Psoas muscle (tissue), 8 donors: Measurements from ENCODE around the gene GPC6. TPM values are rescaled to one million over a fixed set of nuclear protein-coding genes. Genes with fewer than 3 reads are reported as not detected.

Source experiments
- ATAC-seq, 4 donors: fragments of 200-7000 bp; cut with Tn5 transposase; one replicate each; pipeline ENCODE4 v1.9.1; 2020; ENCODE audit warnings: moderate library complexity in 3 of 4, mild to moderate bottlenecking in 2 of 4
- DNase-seq, 2 donors: peaks; one replicate each; pipeline ENCODE4 v3.0.0-alpha.2; 2020
- H3K27ac ChIP-seq: fragments of 200-600 bp; one replicate; pipeline ENCODE4 v1.8.0; 2022
- H3K27me3 ChIP-seq, 3 donors: fragments of 200-600 bp in 1 of 3; one replicate each; pipeline versions ENCODE4 v1.6.1 to v1.8.0; 2013 to 2022; ENCODE audit warnings: low read length in 2 of 3, mild to moderate bottlenecking in 2 of 3, moderate library complexity in 1 of 3; ENCODE audit not compliant: insufficient read depth in 3 of 3
- H3K36me3 ChIP-seq, 2 donors: fragments of 200-600 bp in 1 of 2; one replicate each; pipeline versions ENCODE4 v1.6.1 to v1.8.0; 2013 to 2022; ENCODE audit warnings: low read depth in 1 of 2, mild to moderate bottlenecking in 1 of 2, moderate library complexity in 1 of 2; ENCODE audit not compliant: insufficient read depth in 1 of 2
- H3K4me1 ChIP-seq: fragments of 200-600 bp; one replicate; pipeline ENCODE4 v1.8.0; 2022
- H3K4me3 ChIP-seq: fragments of 200-600 bp; one replicate; pipeline ENCODE4 v1.8.0; 2022; ENCODE audit warnings: mild to moderate bottlenecking
- H3K9me3 ChIP-seq: fragments of 200-600 bp; one replicate; pipeline ENCODE4 v1.8.0; 2022
- WGBS, 3 donors: extraction: QIAGEN DNeasy Blood & Tissue Kit; methylation state at CpG; one replicate each; pipeline versions ENCODE4 v1.1.6 to v1.1.7; 2013; 5-methylcytosine and 5-hydroxymethylcytosine counted together
- intact Hi-C, 2 donors: fragments of 100-400 bp; cut with DNase I; formaldehyde crosslinking; loops; one replicate each; pipeline versions ENCODE4 v1.11.0 to v1.14.2; 2022
- polyA plus RNA-seq, 3 donors: library from polyadenylated mRNA; stranded (reverse); fragments of 200-250 nt; gene quantifications; one replicate each; pipeline ENCODE4 v1.2.3, GENCODE V29; 2013
- total RNA-seq, 4 donors: library from RNA; stranded (reverse); fragmentation: NEBNext Ultra II Directional in 2 of 4; extraction: Animal tissue kit (Norgen Biotek cat#: 25700) in 2 of 4; gene quantifications; one replicate each; pipeline versions ENCODE4 v1.2.1 to v1.2.4, GENCODE V29; 2021 to 2023
- TF ChIP-seq, protein P1 (sequence below): fragments of 200-600 bp; IDR thresholded peaks from one replicate; pipeline ENCODE4 v1.8.0; 2022; ENCODE audit warnings: antibody characterized with exemption
- donor health status: healthy with polysubstance abuse.
- donor health status: DM: no; HTN: no; CAD: no; lungs with moderate emphysema.
- donor health status: Bipolar disorder and iron deficiency.
- donor health status: healthy.
- donor health status: DM: yes; HTN: yes; CAD: no.
- donor health status: DM: no; HTN: no; CAD: no.
- donor health status: DM: no; HTN: no; CAD: no.
- donor health status: DM: yes; HTN: yes; CAD: no.

The GPC6 gene
- total and polyA plus RNA-seq, 7 donors = 0.07 to 3.7 (median 0.57) TPM

DNA sequence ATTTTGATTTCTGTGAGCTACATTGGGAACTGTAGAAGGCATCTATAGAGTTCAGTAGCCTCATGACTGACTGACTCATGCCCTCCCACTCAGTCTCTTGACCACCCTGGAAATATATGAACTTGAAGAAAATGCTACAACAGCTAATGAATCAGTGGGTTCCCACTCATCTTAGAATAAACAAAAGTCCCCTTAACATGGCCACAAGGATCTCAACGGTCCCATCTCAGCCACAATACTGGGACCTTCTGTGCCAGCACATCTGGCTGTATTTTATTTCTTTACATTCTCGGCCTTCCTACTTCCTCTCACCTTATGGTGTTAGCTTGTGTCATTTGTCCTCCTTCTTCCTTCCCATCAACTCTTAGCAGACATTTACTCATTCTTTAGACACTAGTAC, 633.1 kb downstream of the GPC6 start:
- Histone ChIP-seq H3K4me1 (no peaks in the 10 kb centered on the region), H3K4me3 (no peak overlapping the region), H3K36me3 (no peaks in the 10 kb centered on the region), H3K27ac (no peak overlapping the region), H3K27me3 (no peaks in the 10 kb centered on the region), H3K9me3 (no peaks in the 10 kb centered on the region)
- WGBS, 3 donors = 74 to 76% (median 74%) methylated on average over 2 of the region's 2 CpGs
- no peak for ATAC-seq
- no peak for DNase-seq
- intact Hi-C loops = no loop called here
- TF ChIP-seq, protein P1, sequence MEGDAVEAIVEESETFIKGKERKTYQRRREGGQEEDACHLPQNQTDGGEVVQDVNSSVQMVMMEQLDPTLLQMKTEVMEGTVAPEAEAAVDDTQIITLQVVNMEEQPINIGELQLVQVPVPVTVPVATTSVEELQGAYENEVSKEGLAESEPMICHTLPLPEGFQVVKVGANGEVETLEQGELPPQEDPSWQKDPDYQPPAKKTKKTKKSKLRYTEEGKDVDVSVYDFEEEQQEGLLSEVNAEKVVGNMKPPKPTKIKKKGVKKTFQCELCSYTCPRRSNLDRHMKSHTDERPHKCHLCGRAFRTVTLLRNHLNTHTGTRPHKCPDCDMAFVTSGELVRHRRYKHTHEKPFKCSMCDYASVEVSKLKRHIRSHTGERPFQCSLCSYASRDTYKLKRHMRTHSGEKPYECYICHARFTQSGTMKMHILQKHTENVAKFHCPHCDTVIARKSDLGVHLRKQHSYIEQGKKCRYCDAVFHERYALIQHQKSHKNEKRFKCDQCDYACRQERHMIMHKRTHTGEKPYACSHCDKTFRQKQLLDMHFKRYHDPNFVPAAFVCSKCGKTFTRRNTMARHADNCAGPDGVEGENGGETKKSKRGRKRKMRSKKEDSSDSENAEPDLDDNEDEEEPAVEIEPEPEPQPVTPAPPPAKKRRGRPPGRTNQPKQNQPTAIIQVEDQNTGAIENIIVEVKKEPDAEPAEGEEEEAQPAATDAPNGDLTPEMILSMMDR = no peak

DNA sequence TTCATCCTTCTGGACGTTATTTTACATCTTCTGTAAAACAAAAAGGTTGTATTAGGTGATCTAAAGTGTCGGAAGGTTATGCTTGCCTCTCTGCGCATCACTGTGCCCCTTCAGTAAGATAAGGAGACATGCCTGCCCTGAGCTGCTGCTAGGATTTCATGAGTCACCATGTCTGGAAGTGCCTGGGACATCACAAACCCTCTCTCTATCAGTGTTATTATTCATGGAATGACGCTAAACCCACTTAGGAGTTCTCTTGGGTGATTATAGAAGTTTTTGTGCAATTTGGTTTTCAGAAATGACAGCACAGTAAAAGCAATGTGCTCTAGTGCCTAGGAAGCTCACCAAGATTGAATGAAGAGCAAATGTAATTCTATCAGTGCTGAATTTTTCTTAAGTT, 635.2 kb downstream of the GPC6 start:
- Histone ChIP-seq H3K9me3 (no peaks in the 10 kb centered on the region), H3K4me1 (no peaks in the 10 kb centered on the region), H3K27me3 (peaks cover 0 to 2% (median 0%) of the 10 kb centered on the region in 3 donors), H3K4me3 (no peak overlapping the region), H3K36me3 (no peaks in the 10 kb centered on the region), H3K27ac (no peak overlapping the region)
- intact Hi-C loops = no loop called here
- DNase-seq (no peak), ATAC-seq (no peak)
- TF ChIP-seq, protein P1 = no peak
- WGBS, 3 donors = 61 to 69% (median 63%) methylated on average over 4 of the region's 4 CpGs

DNA sequence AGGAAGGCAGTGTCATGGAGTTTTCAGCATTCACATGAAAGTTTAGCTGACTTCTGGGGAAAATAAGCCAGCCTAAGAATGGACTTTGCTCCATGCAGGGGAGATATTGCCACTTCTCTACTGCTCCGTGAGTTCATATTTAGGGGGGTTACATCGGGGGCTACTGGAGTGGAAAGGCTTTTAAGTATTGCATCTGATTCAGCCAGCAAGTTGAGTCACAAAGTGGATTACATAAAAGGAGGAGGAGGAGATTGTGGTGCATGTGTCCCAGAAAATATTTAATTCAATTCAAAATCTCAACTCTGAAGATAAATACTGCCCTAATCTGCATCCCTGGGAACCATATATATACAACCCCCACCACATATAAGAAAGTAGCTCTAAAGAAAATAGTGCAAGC, 635.7 kb downstream of the GPC6 start:
- Histone ChIP-seq H3K27me3 (peaks cover 0 to 2% (median 0%) of the 10 kb centered on the region in 3 donors), H3K9me3 (no peaks in the 10 kb centered on the region), H3K36me3 (no peaks in the 10 kb centered on the region), H3K4me3 (no peak overlapping the region), H3K27ac (no peak overlapping the region), H3K4me1 (no peaks in the 10 kb centered on the region)
- ATAC-seq (no peak), DNase-seq (no peak)
- intact Hi-C loops = no loop called here
- WGBS, 3 donors = 79 to 91% (median 84%) methylated on average over 2 of the region's 2 CpGs
- TF ChIP-seq, protein P1 = no peak

DNA sequence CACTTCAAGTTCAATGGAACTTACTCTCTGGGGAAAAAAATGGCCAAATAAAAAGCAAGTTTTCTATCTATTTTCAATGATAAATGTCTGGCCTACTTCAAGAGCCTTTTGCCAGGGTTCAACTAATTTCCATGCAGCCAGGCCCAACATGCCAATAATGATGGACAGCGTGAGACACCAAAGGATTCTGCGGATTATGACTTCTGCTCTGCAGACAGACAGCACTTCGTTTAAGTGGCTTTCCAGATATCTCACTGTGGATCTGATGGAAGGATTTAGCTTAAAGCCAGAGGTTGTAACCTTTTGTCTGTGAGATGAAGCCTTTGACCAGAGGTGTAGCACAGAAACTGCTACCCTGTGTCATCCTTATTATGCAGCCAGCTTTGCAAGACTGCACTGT, 638.6 kb downstream of the GPC6 start:
- Histone ChIP-seq H3K36me3 (no peaks in the 10 kb centered on the region), H3K27me3 (peaks cover 0 to 2% (median 0%) of the 10 kb centered on the region in 3 donors), H3K4me1 (no peaks in the 10 kb centered on the region), H3K27ac (no peak overlapping the region), H3K9me3 (no peaks in the 10 kb centered on the region), H3K4me3 (no peak overlapping the region)
- intact Hi-C loops = no loop called here
- TF ChIP-seq, protein P1 = no peak
- DNase-seq (no peak), ATAC-seq (no peak)
- 66 to 80% (median 70%) methylated on average over 3 of the region's 3 CpGs for WGBS, 3 donors

DNA sequence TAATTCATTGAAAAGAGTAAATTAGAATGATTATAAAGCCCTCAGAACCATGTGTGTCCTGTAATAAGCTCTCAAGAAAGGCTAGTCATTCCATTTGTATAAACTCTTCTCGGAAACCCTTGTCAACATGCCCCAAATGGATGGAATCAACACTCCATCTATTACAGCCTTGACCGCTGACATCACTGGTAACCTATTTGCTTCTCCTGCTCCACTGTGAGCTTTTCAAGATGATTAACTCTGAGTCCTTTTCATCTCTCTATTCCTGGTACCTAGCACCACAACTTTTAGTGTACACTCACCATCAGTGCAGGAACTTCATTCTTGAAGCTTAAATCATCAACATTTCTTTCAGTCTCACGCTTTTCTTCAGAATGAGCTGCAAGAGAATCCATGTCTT, 640.9 kb downstream of the GPC6 start:
- intact Hi-C loops = no loop called here
- Histone ChIP-seq H3K27me3 (peaks cover 0 to 2% (median 0%) of the 10 kb centered on the region in 3 donors), H3K36me3 (no peaks in the 10 kb centered on the region), H3K4me1 (no peaks in the 10 kb centered on the region), H3K4me3 (no peak overlapping the region), H3K9me3 (no peaks in the 10 kb centered on the region), H3K27ac (no peak overlapping the region)
- DNase-seq (no peak), ATAC-seq (no peak)
- TF ChIP-seq, protein P1 = no peak
- WGBS, 3 donors = 93 to 96% (median 94%) methylated on average over 3 of the region's 3 CpGs
